NCI-H748 (cell line): ENCODE data around the gene ATAD3A.

Experiments used
- DNase-seq: peaks from one replicate; lab custom pipeline; 2025; ENCODE audit not compliant: unreplicated experiment; lab: John Stamatoyannopoulos, UW

The ATAD3A gene

GRCh38 chr1:1538334-1538733 is 26.4 kb downstream of the ATAD3A start:
- DNase-seq, result no peak

GRCh38 chr1:1538989-1539309 is 27.0 kb downstream of the ATAD3A start:
- DNase-seq, result no peak

- DNase-seq, result peak; percentile 36
These were observed 27.5 kb downstream of the ATAD3A start for GRCh38 chr1:1539310-1540089.

GRCh38 chr1:1540090-1540817 is 28.3 kb downstream of the ATAD3A start, which contains the start of gene TMEM240:
TMEM240 (minus strand) TSS chr1:1540624; CDS start chr1:1540346, 278 bp downstream.
- peak; percentile 62 for DNase-seq

- no peak for DNase-seq
These were observed 29.1 kb downstream of the ATAD3A start for GRCh38 chr1:1540818-1541628.

GRCh38 chr1:1541956-1542765 is 30.2 kb downstream of the ATAD3A start:
- no peak for DNase-seq

GRCh38 chr1:1542766-1543705 is 31.1 kb downstream of the ATAD3A start:
- no peak for DNase-seq

- no peak for DNase-seq
These were observed 31.7 kb downstream of the ATAD3A start for GRCh38 chr1:1543706-1544099.

GRCh38 chr1:1544544-1544943 is 32.6 kb downstream of the ATAD3A start:
- DNase-seq, result no peak

- DNase-seq, result no peak
These were observed 34.2 kb downstream of the ATAD3A start for GRCh38 chr1:1545946-1546737.

- DNase-seq, result no peak
These were observed 35.0 kb downstream of the ATAD3A start for GRCh38 chr1:1547011-1547410.

- DNase-seq, result no peak
These were observed 35.5 kb downstream of the ATAD3A start for GRCh38 chr1:1547476-1547875.

GRCh38 chr1:1548591-1548990 is 36.6 kb downstream of the ATAD3A start:
- DNase-seq, result no peak

GRCh38 chr1:1550087-1550486 is 38.1 kb downstream of the ATAD3A start:
- DNase-seq, result no peak

GRCh38 chr1:1550591-1551432 is 38.9 kb downstream of the ATAD3A start:
- no peak for DNase-seq

GRCh38 chr1:1551524-1552262 is 39.7 kb downstream of the ATAD3A start:
- DNase-seq, result no peak

- DNase-seq, result no peak
These were observed 40.3 kb downstream of the ATAD3A start for GRCh38 chr1:1552263-1552639.
